ENCODE results near the gene CAMTA2.
"Not testable (repeated sequence)": the region's sequence is repeated elsewhere in the genome, so short reads cannot be mapped to it uniquely, and the experiment has no call there.

CAMTA2 gene

GRCh38 chr17:4931963-4932362, 55.5 kb downstream of the CAMTA2 start, which contains the start of gene GP1BA:
Gene GP1BA (plus strand): TSS chr17:4932277. CDS start chr17:4932605, 328 bp downstream.
- H3K4me3 ChIP-seq (ENCODE audit: low read depth, low read length): peak within 1 kb of the TSS; percentile 20; the same call in 1 of the 2 replicates
- TF ChIP-seq CTCF (IDR thresholded peaks at IDR 0.05; ENCODE audit: insufficient read depth, low read depth, low read length, missing control alignments): no peak
- peak; percentile 57 for DNase-seq (ENCODE audit: low read depth)

- no peak overlapping the region for H3K4me3 ChIP-seq (ENCODE audit: low read depth, low read length)
- TF ChIP-seq CTCF (IDR thresholded peaks at IDR 0.05; ENCODE audit: insufficient read depth, low read depth, low read length, missing control alignments): no peak
- DNase-seq (ENCODE audit: low read depth): no peak
These were observed 58.6 kb downstream of the CAMTA2 start for GRCh38 chr17:4928881-4929280.

GRCh38 chr17:4926577-4927335, 60.7 kb downstream of the CAMTA2 start:
- not testable (repeated sequence) for DNase-seq (ENCODE audit: low read depth); H3K4me3 ChIP-seq (ENCODE audit: low read depth, low read length)

- DNase-seq (ENCODE audit: low read depth): no peak
- TF ChIP-seq CTCF (IDR thresholded peaks at IDR 0.05; ENCODE audit: insufficient read depth, low read depth, low read length, missing control alignments): no peak
- H3K4me3 ChIP-seq (ENCODE audit: low read depth, low read length): no peak overlapping the region
These were observed 66.2 kb downstream of the CAMTA2 start for GRCh38 chr17:4921320-4921719.

GRCh38 chr17:4920351-4921048, 67.0 kb downstream of the CAMTA2 start:
- TF ChIP-seq CTCF (IDR thresholded peaks at IDR 0.05; ENCODE audit: insufficient read depth, low read depth, low read length, missing control alignments): no peak
- no peak for DNase-seq (ENCODE audit: low read depth)
- H3K4me3 ChIP-seq (ENCODE audit: low read depth, low read length): no peak overlapping the region

GRCh38 chr17:4919511-4920047, 67.9 kb downstream of the CAMTA2 start:
- DNase-seq (ENCODE audit: low read depth): no peak
- TF ChIP-seq CTCF (IDR thresholded peaks at IDR 0.05; ENCODE audit: insufficient read depth, low read depth, low read length, missing control alignments): no peak
- H3K4me3 ChIP-seq (ENCODE audit: low read depth, low read length): no peak overlapping the region
